ENCODE results near the gene DPF1.

GRCh38 chr19:38251564-38252051, 27.6 kb upstream of the DPF1 start:
- TF ChIP-seq EZH2 (IDR thresholded peaks at IDR 0.05): no peak
- no peak for TF ChIP-seq POLR2AphosphoS5 (IDR thresholded peaks at IDR 0.05; ENCODE audit: borderline replicate concordance, low read depth, low read length)

Measured in SK-N-MC (cell line).